HG03469 (cell line): ENCODE data around the gene C2.
"Not testable (repeated sequence)": the region's sequence is repeated elsewhere in the genome, so short reads cannot be mapped to it uniquely, and the experiment has no call there.

Experiments used
- ATAC-seq: cut with Tn5 transposase; IDR thresholded peaks from one replicate; pipeline ENCODE4 v1.9.1; 2021; ENCODE audit warnings: mild to moderate bottlenecking, moderate library complexity, moderate number of reproducible peaks; ENCODE audit not compliant: unreplicated experiment

C2 gene

DNA sequence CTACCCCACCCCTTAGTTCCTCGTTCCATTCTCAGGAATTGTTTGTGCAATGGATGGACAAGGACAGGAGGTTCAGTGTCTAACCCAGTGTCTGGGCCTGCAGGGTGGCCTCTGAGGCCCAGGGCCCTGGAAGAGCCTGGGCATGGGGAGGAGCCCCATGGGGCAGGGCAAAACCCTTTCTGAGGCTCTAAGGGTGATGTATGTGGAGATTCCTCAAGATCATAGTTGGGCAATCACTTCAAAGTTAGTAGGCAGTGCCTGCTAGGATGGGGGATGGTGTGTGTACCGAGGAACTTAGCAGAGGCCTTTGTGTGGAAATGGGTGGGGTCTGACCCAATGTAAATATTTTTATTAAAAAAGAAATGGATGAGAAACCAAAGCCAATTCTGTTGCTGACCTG is 6.7 kb upstream of the C2 start:
- ATAC-seq: no peak

DNA sequence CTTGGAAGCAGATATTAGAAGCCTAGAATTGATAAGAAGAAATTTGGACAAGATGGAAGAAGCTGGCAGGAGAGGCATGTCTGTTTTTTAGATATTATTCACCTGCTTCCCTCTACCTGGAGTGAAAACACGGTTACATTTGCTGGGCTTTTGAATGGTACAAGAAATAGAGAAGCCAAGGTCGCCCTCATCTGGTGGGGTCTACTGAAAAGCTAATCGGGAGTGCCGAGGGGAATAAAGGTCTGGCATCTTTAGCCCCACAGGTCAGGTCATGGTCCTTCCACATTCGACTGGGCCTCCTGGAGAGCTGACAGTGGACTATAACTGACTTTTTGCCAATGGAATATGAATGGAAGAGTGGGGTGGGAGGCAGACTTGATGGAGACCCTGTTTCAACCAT is 4.6 kb upstream of the C2 start:
- no peak for ATAC-seq

DNA sequence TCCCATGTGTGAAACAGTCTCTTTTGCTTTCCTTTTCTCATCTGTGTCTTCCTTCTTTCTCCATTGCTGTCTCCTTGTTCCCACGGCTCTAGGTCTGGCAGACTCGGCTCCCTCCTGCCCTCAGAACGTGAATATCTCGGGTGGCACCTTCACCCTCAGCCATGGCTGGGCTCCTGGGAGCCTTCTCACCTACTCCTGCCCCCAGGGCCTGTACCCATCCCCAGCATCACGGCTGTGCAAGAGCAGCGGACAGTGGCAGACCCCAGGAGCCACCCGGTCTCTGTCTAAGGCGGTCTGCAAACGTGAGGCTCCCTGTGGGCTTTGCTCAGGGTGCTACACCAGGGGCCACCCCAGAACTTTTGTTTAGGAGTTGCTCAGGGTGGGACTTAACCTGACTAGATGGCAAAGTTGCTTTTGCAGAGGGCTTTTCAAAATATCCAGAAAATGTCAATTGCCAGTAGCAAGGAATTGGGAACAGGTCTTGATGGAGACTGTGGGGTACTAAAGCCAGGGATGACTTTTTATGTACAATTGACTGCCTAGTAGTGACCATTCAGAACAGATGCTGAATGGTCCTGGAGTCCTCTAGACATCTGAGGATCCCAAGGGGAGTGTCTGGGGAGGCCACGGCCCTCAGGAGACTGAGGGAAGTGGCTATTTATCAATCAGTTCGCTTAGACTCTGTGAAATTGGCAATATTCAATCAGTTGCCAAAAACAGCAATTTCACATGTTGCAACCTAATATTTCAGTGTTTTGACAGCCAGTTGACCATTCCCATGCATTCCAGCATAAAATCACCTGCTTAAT is 550 bp downstream of the C2 start:
- ATAC-seq: no peak

DNA sequence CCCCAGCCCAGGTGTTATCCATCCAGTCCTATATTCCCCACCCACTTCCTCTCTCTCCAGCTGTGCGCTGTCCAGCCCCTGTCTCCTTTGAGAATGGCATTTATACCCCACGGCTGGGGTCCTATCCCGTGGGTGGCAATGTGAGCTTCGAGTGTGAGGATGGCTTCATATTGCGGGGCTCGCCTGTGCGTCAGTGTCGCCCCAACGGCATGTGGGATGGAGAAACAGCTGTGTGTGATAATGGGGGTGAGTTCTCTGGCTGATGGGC is 1.1 kb downstream of the C2 start:
- ATAC-seq: no peak

DNA sequence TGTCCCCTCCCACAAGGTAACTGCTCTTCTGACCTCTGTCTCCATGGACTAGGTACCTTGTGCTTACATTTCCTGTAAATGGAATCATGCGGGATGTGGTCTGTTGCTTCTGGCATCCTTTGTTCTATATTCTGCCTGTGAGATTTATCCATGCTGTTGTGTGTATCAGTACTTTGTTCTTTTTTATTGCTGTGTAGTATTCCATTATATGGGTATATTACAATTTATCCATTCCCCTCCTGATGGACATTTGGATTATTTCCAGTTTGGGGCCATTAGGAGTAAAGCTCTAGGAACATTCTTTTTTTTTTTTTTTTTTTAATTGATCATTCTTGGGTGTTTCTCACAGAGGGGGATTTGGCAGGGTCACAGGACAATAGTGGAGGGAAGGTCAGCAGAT is 3.4 kb downstream of the C2 start:
- ATAC-seq: no peak

DNA sequence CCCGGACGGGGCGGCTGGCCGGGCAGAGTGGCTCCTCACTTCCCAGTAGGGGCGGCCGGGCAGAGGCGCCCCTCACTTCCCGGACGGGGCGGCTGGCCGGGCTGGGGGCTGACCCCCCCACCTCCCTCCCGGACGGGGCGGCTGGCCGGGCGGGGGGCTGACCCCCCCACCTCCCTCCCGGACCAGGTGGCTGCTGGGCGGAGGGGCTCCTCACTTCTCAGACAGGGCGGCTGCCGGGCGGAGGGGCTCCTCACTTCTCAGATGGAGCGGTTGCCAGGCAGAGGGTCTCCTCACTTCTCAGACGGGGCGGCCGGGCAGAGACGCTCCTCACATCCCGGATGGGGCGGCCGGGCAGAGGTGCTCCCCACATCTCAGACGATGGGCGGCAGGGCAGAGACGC is 4.6 kb downstream of the C2 start:
- not testable (repeated sequence) for ATAC-seq

DNA sequence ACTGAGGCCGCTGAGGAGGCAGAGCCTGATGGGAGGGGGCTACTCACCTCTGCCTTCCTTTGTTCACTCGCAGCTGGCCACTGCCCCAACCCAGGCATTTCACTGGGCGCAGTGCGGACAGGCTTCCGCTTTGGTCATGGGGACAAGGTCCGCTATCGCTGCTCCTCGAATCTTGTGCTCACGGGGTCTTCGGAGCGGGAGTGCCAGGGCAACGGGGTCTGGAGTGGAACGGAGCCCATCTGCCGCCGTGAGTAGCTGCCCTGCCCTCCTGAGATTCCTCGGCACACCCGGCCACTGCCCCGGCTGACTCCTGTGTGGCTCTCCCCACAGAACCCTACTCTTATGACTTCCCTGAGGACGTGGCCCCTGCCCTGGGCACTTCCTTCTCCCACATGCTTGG is 6.0 kb downstream of the C2 start:
- ATAC-seq: no peak

DNA sequence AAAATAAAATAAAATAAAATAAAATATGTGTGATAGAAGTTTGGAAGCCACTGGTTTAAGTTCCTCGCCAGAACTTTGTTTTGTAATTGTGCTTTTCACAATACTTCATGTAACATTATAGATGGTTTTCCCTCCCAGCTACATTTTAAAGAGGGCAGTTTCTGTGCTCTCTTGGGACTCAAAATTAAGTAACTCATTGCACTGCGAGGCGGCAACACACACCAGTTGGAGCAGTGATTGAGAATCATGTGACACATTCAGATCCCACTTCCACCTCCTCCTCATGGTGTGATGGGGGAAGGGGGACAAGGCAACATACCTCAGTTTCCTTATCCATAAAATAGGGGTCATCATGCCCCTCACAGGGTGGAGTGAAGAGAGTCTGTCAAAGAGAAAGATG is 7.5 kb downstream of the C2 start:
- no peak for ATAC-seq

DNA sequence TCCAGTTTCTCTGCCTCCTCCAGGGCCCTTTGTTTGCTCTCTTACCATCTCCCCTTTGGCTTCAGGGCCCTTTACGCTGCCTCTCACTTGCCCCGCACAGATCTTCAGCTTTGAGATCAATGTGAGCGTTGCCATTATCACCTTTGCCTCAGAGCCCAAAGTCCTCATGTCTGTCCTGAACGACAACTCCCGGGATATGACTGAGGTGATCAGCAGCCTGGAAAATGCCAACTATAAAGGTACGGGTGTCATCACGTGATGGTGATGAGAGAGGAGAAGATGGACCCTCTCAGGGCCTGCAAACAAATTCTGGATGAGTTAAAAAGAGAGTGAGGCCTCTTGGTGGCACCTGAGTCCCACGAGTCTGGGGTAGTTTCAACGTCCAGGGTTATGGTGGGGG is 8.3 kb downstream of the C2 start:
- no peak for ATAC-seq

DNA sequence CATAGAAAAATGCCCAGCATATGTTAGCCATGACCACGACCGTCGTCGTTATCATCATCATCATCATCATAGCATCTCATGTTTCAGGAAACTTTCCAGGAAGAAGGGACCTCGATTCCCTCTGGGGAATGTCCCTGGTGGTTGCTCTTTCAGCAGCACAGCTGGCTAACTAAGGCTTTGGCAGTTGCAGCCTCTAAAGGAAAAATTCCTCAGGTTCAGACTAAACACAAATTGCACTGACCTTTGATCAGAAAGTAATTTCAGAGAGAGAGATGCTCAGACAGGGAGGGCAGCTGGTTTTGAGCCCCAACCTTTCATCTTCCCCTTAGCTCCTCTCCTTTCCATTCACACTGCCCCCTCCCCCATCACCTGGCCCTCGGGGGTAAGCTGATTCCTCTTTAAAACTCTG is 12.7 kb downstream of the C2 start:
- no peak for ATAC-seq

DNA sequence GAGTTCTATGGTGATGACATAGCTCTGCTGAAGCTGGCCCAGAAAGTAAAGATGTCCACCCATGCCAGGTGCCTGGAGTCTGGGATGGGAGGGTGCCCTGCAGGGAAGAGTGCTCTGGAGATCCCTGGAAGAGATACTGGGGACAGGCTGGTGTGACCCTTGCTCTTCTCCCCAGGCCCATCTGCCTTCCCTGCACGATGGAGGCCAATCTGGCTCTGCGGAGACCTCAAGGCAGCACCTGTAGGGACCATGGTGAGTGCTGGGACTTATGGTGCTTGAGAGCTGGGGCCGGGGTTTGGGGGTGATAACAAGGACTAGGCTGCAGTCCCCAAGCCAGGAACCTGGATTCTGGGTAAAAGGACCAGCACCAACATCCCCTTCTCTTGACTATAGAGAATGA is 16.2 kb downstream of the C2 start:
- ATAC-seq: no peak

DNA sequence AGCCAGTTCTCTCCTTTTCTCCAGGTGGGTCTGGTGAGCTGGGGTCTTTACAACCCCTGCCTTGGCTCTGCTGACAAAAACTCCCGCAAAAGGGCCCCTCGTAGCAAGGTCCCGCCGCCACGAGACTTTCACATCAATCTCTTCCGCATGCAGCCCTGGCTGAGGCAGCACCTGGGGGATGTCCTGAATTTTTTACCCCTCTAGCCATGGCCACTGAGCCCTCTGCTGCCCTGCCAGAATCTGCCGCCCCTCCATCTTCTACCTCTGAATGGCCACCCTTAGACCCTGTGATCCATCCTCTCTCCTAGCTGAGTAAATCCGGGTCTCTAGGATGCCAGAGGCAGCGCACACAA is 17.6 kb downstream of the C2 start:
- no peak for ATAC-seq

DNA sequence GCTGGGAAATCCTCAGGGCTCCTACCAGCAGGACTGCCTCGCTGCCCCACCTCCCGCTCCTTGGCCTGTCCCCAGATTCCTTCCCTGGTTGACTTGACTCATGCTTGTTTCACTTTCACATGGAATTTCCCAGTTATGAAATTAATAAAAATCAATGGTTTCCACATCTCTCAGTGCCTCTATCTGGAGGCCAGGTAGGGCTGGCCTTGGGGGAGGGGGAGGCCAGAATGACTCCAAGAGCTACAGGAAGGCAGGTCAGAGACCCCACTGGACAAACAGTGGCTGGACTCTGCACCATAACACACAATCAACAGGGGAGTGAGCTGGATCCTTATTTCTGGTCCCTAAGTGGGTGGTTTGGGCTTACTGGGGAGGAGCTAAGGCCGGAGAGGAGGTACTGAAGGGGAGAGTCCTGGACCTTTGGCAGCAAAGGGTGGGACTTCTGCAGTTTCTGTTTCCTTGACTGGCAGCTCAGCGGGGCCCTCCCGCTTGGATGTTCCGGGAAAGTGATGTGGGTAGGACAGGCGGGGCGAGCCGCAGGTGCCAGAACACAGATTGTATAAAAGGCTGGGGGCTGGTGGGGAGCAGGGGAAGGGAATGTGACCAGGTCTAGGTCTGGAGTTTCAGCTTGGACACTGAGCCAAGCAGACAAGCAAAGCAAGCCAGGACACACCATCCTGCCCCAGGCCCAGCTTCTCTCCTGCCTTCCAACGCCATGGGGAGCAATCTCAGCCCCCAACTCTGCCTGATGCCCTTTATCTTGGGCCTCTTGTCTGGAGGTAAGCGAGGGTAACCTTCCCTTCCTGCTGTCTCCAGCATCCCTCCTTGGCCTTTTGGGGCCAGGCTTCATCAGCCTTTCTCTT is 18.2 kb downstream of the C2 start, which contains the start of gene CFB:
Gene CFB (plus strand): TSS at position 589 of the 863 bp plus-strand sequence. CDS start 127 bp downstream, at position 716.
- ATAC-seq: no peak

DNA sequence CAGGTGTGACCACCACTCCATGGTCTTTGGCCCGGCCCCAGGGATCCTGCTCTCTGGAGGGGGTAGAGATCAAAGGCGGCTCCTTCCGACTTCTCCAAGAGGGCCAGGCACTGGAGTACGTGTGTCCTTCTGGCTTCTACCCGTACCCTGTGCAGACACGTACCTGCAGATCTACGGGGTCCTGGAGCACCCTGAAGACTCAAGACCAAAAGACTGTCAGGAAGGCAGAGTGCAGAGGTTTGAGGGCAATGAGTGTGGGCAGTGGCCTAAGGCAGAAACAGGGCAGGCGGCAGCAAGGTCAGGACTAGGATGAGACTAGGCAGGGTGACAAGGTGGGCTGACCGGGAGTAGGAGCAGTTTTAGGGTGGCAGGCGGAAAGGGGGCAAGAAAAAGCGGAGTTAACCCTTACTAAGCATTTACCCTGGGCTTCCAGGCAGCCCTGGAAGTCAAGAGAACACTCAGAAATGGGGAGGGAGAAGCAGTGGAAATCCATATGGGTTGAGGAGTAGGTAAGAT is 18.9 kb downstream of the C2 start:
- ATAC-seq: no peak

DNA sequence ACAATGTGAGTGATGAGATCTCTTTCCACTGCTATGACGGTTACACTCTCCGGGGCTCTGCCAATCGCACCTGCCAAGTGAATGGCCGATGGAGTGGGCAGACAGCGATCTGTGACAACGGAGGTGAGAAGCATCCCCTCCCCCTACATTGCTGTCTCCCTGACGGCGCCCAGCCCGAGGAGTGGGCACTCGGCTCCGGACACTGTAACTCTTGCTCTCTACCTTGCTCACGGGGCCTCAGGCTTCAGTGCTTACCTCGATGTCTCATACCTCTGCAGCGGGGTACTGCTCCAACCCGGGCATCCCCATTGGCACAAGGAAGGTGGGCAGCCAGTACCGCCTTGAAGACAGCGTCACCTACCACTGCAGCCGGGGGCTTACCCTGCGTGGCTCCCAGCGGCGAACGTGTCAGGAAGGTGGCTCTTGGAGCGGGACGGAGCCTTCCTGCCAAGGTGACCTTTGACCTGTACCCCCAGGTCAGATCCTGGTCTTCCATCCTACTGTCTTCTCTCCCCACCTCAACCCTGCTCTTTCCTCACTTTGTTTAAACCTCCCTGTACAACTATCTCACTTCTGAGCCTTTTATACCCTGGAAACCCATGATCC is 19.7 kb downstream of the C2 start:
- no peak for ATAC-seq

DNA sequence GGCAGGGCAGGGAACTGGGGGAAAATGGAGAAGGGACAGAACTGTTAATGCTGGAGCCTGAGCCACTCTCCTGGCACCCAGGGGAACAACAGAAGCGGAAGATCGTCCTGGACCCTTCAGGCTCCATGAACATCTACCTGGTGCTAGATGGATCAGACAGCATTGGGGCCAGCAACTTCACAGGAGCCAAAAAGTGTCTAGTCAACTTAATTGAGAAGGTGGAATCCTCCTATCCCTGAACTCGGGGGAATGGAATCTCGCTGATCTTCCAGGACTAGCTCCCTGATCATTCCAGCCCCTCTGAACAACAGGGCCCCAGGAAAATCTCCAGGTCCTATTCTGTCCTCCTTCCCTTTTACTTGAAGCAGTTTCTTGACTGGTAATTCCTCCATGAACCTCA is 20.3 kb downstream of the C2 start:
- ATAC-seq: no peak

DNA sequence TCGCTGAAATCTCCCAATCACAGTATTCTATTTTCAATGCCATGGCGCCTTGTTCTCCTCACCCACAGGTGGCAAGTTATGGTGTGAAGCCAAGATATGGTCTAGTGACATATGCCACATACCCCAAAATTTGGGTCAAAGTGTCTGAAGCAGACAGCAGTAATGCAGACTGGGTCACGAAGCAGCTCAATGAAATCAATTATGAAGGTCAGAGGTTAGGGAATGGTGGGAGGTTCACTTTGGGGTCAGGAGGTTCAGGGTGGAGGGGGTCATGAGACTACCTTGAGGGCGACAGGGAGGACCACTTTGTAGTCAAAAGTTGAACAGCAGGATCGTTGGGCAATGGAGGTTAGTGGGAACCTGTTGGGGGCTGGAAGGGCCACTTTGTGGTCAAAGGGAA is 20.8 kb downstream of the C2 start:
- ATAC-seq: no peak

DNA sequence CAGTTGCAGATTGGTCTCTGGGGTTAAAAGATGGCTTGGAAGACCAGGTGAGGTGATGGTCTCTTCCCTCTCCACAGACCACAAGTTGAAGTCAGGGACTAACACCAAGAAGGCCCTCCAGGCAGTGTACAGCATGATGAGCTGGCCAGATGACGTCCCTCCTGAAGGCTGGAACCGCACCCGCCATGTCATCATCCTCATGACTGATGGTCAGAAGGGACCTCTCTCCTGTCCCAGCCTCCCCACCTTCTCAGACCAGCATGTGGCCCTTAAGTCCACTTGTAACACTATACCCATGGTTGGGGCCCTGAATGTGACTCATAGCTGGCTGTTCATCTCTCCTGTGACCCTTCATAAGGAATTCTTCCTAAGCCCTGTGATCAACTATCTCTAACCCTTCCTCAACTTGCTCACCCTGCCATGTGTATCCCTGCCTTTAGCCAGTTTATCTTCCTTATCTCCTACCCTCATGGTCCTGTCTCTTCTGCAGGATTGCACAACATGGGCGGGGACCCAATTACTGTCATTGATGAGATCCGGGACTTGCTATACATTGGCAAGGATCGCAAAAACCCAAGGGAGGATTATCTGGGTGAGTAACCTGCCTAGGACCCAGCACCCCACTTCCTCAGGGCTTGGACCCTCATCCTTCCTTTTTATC is 21.4 kb downstream of the C2 start:
- no peak for ATAC-seq

DNA sequence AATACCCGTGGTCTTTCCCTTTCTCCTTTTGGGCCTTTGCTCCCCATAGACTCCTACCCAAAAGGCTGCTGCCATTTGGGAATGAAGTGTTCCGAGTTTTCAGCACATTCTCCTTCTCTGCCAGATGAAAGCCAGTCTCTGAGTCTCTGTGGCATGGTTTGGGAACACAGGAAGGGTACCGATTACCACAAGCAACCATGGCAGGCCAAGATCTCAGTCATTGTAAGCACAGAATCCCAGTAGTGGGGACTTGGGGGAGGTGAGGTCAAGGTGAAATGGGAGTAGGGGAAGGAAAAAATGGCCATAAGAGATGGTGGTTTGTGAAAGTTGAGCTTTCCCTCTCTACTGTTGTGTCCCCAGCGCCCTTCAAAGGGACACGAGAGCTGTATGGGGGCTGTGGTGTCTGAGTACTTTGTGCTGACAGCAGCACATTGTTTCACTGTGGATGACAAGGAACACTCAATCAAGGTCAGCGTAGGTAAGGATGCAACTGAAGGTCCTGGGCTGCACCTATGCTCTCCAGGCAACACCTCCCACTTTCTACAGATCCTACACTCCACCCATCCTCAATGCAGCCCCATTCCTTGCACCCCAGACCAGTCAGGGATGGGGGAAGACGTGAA is 22.5 kb downstream of the C2 start:
- no peak for ATAC-seq

DNA sequence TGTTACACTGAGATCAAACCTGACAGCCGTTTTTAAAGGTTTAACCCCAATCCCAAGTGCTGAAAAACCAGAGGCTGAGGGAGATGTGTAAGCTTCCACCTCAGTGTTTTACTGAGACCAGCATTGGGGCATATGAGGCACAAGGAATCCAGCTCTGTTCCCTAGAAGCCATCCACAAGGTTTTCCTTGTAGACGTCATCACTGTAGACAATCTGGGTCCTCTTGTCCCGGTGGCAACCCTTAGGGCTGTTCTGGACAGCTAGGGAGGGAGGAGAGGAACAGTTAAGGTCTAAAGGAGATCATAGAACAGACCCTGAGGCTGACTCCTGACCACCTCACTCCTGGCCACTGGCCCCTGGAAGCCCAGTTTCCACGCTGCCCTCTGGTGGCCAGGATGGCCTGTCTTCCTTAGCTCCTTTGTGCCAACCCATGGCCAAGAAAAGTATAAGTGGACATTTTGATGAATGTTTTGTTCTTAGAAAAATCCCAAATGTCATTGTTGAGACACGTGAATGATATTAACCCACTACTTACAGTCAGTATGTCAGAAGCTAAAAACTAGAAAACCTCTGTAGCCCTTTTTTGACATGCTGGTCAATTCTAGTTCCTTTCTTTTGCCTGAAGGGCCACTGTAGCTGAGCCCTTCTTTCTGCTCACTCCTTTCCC is 24.8 kb downstream of the C2 start:
- no peak for ATAC-seq
